ENCODE results near the gene PRIM2. TPM values are rescaled to one million over a fixed set of nuclear protein-coding genes. Genes with fewer than 3 reads are reported as not detected.
A peak's percentile ranks its signal among the peaks of the same experiment; 100 is the strongest.
"Not testable (repeated sequence)": the region's sequence is repeated elsewhere in the genome, so short reads cannot be mapped to it uniquely, and the experiment has no call there.

Gene PRIM2
- total RNA-seq, 1 donor from 2014 or later, result 4.3 TPM

- DNase-seq (ENCODE audit: low spot score), result not testable (repeated sequence)
- ATAC-seq, result peak; percentile 49
Measured at GRCh38 chr6:57559170-57559569, 241.7 kb downstream of the PRIM2 start.

GRCh38 chr6:57562233-57562632 lies 244.8 kb downstream of the PRIM2 start:
- ATAC-seq, result not testable (repeated sequence)

GRCh38 chr6:57572119-57572518 lies 254.7 kb downstream of the PRIM2 start:
- DNase-seq (ENCODE audit: low spot score), result not testable (repeated sequence)
- peak; percentile 67 for ATAC-seq

More at GRCh38 chr6:57562233-57562632, 244.8 kb downstream of the PRIM2 start:
- DNase-seq (ENCODE audit: low spot score), result not testable (repeated sequence)

GRCh38 chr6:57572844-57573243 lies 255.4 kb downstream of the PRIM2 start:
- ATAC-seq, result not testable (repeated sequence)

GRCh38 chr6:57577023-57577422 lies 259.6 kb downstream of the PRIM2 start:
- not testable (repeated sequence) for ATAC-seq; DNase-seq (ENCODE audit: low spot score)

More at GRCh38 chr6:57572844-57573243, 255.4 kb downstream of the PRIM2 start:
- DNase-seq (ENCODE audit: low spot score), result not testable (repeated sequence)

- DNase-seq (ENCODE audit: low spot score), result not testable (repeated sequence)
- ATAC-seq, result peak; percentile 65
Measured at GRCh38 chr6:57579489-57579888, 262.1 kb downstream of the PRIM2 start.

GRCh38 chr6:57581586-57581985 lies 264.2 kb downstream of the PRIM2 start:
- ATAC-seq, result peak; percentile 44
- not testable (repeated sequence) for DNase-seq (ENCODE audit: low spot score)

- ATAC-seq; DNase-seq (ENCODE audit: low spot score): not testable (repeated sequence)
Measured at GRCh38 chr6:57601105-57601504, 283.7 kb downstream of the PRIM2 start.

- ATAC-seq; DNase-seq (ENCODE audit: low spot score): not testable (repeated sequence)
Measured at GRCh38 chr6:57605303-57605702, 287.9 kb downstream of the PRIM2 start.

- not testable (repeated sequence) for DNase-seq (ENCODE audit: low spot score); ATAC-seq
Measured at GRCh38 chr6:57606331-57606730, 288.9 kb downstream of the PRIM2 start.

GRCh38 chr6:57610612-57611011 lies 293.2 kb downstream of the PRIM2 start:
- ATAC-seq; DNase-seq (ENCODE audit: low spot score): not testable (repeated sequence)

GRCh38 chr6:57618959-57619358 lies 301.5 kb downstream of the PRIM2 start:
- ATAC-seq; DNase-seq (ENCODE audit: low spot score): not testable (repeated sequence)

- ATAC-seq; DNase-seq (ENCODE audit: low spot score): not testable (repeated sequence)
Measured at GRCh38 chr6:57631773-57632172, 314.3 kb downstream of the PRIM2 start.

GRCh38 chr6:57658526-57658925 lies 341.1 kb downstream of the PRIM2 start:
- not testable (repeated sequence) for ATAC-seq; DNase-seq (ENCODE audit: low spot score)

- DNase-seq (ENCODE audit: low spot score); ATAC-seq: not testable (repeated sequence)
Measured at GRCh38 chr6:57659794-57660193, 342.4 kb downstream of the PRIM2 start.

- not testable (repeated sequence) for ATAC-seq; DNase-seq (ENCODE audit: low spot score)
Measured at GRCh38 chr6:57660940-57661339, 343.5 kb downstream of the PRIM2 start.

GRCh38 chr6:57668108-57668507 lies 350.7 kb downstream of the PRIM2 start:
- DNase-seq (ENCODE audit: low spot score); ATAC-seq: not testable (repeated sequence)

- ATAC-seq; DNase-seq (ENCODE audit: low spot score): not testable (repeated sequence)
Measured at GRCh38 chr6:57671237-57671636, 353.8 kb downstream of the PRIM2 start.

- ATAC-seq, result peak; percentile 56
- DNase-seq (ENCODE audit: low spot score), result not testable (repeated sequence)
Measured at GRCh38 chr6:57671937-57672627, 354.7 kb downstream of the PRIM2 start.

- ATAC-seq; DNase-seq (ENCODE audit: low spot score): not testable (repeated sequence)
Measured at GRCh38 chr6:57673281-57673680, 355.9 kb downstream of the PRIM2 start.

GRCh38 chr6:57675386-57675785 lies 358.0 kb downstream of the PRIM2 start:
- not testable (repeated sequence) for ATAC-seq; DNase-seq (ENCODE audit: low spot score)

GRCh38 chr6:57696382-57696781 lies 379.0 kb downstream of the PRIM2 start:
- DNase-seq (ENCODE audit: low spot score), result not testable (repeated sequence)

More at GRCh38 chr6:57696382-57696781, 379.0 kb downstream of the PRIM2 start:
- ATAC-seq, result not testable (repeated sequence)
